ENCODE measurements around the gene CACHD1. TPM values are rescaled to one million over a fixed set of nuclear protein-coding genes. Genes with fewer than 3 reads are reported as not detected.

CACHD1 gene
- total and polyA plus RNA-seq, 9 of the 15 experiments (the other 6 are each of a cell fraction or from before 2014, with no cell fraction given), result 0.07 TPM; not detected in 8

DNA sequence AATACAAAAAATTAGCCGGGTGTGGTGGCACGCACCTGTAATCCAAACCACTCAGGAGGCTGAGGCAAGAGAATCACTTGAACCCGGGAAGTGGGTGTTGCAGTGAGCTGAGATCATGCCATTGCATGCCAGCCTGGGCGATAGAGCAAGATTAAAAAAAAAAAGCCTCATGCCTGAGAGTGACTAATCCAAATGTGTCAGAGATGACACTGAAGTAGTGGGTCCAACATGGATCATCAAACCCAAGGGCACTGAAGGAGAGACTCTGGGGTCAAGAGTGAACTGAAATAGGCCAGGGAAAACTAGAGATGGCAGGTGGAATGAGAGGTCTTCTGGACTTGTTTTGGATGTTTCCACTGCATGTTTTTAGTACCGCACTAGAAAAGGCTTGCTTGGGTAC is 10.2 kb upstream of the CACHD1 start:
- no peak for FAIRE-seq
- in situ Hi-C loops (cut with MboI), result no loop called here
- TF ChIP-seq CREB3 (tag; conservative IDR thresholded peaks at IDR 0.05; ENCODE audit: low read depth) (no peak), CHD4 (IDR thresholded peaks at IDR 0.05; ENCODE audit: insufficient read depth, insufficient replicate concordance, low read depth, low read length, poor library complexity, severe bottlenecking) (no peak), BMI1 (IDR thresholded peaks at IDR 0.05; ENCODE audit: low read length) (no peak)
- TF ChIP-seq, protein P1, sequence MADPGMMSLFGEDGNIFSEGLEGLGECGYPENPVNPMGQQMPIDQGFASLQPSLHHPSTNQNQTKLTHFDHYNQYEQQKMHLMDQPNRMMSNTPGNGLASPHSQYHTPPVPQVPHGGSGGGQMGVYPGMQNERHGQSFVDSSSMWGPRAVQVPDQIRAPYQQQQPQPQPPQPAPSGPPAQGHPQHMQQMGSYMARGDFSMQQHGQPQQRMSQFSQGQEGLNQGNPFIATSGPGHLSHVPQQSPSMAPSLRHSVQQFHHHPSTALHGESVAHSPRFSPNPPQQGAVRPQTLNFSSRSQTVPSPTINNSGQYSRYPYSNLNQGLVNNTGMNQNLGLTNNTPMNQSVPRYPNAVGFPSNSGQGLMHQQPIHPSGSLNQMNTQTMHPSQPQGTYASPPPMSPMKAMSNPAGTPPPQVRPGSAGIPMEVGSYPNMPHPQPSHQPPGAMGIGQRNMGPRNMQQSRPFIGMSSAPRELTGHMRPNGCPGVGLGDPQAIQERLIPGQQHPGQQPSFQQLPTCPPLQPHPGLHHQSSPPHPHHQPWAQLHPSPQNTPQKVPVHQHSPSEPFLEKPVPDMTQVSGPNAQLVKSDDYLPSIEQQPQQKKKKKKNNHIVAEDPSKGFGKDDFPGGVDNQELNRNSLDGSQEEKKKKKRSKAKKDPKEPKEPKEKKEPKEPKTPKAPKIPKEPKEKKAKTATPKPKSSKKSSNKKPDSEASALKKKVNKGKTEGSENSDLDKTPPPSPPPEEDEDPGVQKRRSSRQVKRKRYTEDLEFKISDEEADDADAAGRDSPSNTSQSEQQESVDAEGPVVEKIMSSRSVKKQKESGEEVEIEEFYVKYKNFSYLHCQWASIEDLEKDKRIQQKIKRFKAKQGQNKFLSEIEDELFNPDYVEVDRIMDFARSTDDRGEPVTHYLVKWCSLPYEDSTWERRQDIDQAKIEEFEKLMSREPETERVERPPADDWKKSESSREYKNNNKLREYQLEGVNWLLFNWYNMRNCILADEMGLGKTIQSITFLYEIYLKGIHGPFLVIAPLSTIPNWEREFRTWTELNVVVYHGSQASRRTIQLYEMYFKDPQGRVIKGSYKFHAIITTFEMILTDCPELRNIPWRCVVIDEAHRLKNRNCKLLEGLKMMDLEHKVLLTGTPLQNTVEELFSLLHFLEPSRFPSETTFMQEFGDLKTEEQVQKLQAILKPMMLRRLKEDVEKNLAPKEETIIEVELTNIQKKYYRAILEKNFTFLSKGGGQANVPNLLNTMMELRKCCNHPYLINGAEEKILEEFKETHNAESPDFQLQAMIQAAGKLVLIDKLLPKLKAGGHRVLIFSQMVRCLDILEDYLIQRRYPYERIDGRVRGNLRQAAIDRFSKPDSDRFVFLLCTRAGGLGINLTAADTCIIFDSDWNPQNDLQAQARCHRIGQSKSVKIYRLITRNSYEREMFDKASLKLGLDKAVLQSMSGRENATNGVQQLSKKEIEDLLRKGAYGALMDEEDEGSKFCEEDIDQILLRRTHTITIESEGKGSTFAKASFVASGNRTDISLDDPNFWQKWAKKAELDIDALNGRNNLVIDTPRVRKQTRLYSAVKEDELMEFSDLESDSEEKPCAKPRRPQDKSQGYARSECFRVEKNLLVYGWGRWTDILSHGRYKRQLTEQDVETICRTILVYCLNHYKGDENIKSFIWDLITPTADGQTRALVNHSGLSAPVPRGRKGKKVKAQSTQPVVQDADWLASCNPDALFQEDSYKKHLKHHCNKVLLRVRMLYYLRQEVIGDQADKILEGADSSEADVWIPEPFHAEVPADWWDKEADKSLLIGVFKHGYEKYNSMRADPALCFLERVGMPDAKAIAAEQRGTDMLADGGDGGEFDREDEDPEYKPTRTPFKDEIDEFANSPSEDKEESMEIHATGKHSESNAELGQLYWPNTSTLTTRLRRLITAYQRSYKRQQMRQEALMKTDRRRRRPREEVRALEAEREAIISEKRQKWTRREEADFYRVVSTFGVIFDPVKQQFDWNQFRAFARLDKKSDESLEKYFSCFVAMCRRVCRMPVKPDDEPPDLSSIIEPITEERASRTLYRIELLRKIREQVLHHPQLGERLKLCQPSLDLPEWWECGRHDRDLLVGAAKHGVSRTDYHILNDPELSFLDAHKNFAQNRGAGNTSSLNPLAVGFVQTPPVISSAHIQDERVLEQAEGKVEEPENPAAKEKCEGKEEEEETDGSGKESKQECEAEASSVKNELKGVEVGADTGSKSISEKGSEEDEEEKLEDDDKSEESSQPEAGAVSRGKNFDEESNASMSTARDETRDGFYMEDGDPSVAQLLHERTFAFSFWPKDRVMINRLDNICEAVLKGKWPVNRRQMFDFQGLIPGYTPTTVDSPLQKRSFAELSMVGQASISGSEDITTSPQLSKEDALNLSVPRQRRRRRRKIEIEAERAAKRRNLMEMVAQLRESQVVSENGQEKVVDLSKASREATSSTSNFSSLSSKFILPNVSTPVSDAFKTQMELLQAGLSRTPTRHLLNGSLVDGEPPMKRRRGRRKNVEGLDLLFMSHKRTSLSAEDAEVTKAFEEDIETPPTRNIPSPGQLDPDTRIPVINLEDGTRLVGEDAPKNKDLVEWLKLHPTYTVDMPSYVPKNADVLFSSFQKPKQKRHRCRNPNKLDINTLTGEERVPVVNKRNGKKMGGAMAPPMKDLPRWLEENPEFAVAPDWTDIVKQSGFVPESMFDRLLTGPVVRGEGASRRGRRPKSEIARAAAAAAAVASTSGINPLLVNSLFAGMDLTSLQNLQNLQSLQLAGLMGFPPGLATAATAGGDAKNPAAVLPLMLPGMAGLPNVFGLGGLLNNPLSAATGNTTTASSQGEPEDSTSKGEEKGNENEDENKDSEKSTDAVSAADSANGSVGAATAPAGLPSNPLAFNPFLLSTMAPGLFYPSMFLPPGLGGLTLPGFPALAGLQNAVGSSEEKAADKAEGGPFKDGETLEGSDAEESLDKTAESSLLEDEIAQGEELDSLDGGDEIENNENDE (IDR thresholded peaks at IDR 0.05; ENCODE audit: low read depth, low read length), result no peak
- TF ChIP-seq, protein P2, sequence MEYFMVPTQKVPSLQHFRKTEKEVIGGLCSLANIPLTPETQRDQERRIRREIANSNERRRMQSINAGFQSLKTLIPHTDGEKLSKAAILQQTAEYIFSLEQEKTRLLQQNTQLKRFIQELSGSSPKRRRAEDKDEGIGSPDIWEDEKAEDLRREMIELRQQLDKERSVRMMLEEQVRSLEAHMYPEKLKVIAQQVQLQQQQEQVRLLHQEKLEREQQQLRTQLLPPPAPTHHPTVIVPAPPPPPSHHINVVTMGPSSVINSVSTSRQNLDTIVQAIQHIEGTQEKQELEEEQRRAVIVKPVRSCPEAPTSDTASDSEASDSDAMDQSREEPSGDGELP (CRISPR knock-in tag; IDR thresholded peaks at IDR 0.05; ENCODE audit: borderline replicate concordance), result no peak
- TF ChIP-seq, protein P3, sequence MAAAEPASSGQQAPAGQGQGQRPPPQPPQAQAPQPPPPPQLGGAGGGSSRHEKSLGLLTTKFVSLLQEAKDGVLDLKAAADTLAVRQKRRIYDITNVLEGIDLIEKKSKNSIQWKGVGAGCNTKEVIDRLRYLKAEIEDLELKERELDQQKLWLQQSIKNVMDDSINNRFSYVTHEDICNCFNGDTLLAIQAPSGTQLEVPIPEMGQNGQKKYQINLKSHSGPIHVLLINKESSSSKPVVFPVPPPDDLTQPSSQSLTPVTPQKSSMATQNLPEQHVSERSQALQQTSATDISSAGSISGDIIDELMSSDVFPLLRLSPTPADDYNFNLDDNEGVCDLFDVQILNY (CRISPR knock-in tag; IDR thresholded peaks at IDR 0.05), result no peak

More for the DNA sequence above, 10.2 kb upstream of the CACHD1 start:
- no peak overlapping the region for H3K9ac ChIP-seq (ENCODE audit: insufficient read depth in 1 of 2, low read depth in 2 of 2, low read length in 2 of 2)
- H3K4me1 ChIP-seq (replicated peaks in 1 of 2; ENCODE audit: control insufficient read depth in 2 of 2, insufficient read depth in 2 of 2, low read length in 2 of 2), result no peaks in the 10 kb centered on the region
- no peaks in the 10 kb centered on the region; a peak in 1 of 5 replicates for H3K27me3 ChIP-seq (ENCODE audit: control insufficient read depth in 2 of 2, insufficient read depth in 2 of 2, low read length in 2 of 2)
- H3K9me3 ChIP-seq (replicated peaks; ENCODE audit: control insufficient read depth, insufficient read depth, low read depth, low read length), result no peaks in the 10 kb centered on the region
- no peaks in the 10 kb centered on the region for H3K9me1 ChIP-seq (ENCODE audit: control insufficient read depth, insufficient read depth, low read length)
- CTCF ChIA-PET (ENCODE audit: low intra/inter-chr PET ratio), result no interaction called here
- POLR2A ChIA-PET, result no interaction called here
- no peak overlapping the region for H3K4me3 ChIP-seq
- no peak overlapping the region for H2AFZ ChIP-seq (ENCODE audit: low read depth, low read length)
- no peaks in the 10 kb centered on the region for H3K79me2 ChIP-seq (ENCODE audit: control insufficient read depth, insufficient read depth, low read length)
- H3K4me2 ChIP-seq (ENCODE audit: insufficient read depth, low read length), result no peak overlapping the region
- intact Hi-C loops (cut with micrococcal nuclease), result no loop called here
- no peaks in the 10 kb centered on the region for H4K20me1 ChIP-seq (replicated peaks; ENCODE audit: control insufficient read depth, insufficient read depth, low read length)
- H3K36me3 ChIP-seq (ENCODE audit: control insufficient read depth, insufficient read depth, low read length), result no peaks in the 10 kb centered on the region
- DNase-seq (ENCODE audit: extremely low read depth in 1 of 4, low spot score in 3 of 4) (no peak), ATAC-seq (no peak)
- BruUV-seq (replicated peaks), result no TSS peak
- H3K27ac ChIP-seq (ENCODE audit: extremely low read depth, low read depth, low read length), result no peak overlapping the region
- 0% methylated on average over 5 of the region's 5 CpGs for WGBS (ENCODE audit: insufficient coverage, low coverage, missing lambda C conversion rate)

Measured in K562 (cell line).